IPS-18c (cell line): ENCODE measurements around the gene RCOR2.

Experiments
- H3K4me3 ChIP-seq: 2 replicates; pipeline ENCODE4 v1.7.0; 2013; ENCODE audit warnings: low read depth, mild to moderate bottlenecking, low read length, moderate library complexity; ENCODE audit not compliant: insufficient read depth
- H3K9me3 ChIP-seq: one replicate; pipeline ENCODE4 v1.6.1; 2013; ENCODE audit warnings: mild to moderate bottlenecking, low read length, moderate library complexity; ENCODE audit not compliant: control insufficient read depth, insufficient read depth

RCOR2 gene

GRCh38 chr11:63912678-63913077 lies 4.3 kb downstream of the RCOR2 start:
- Histone ChIP-seq H3K4me3 (no peak overlapping the region), H3K9me3 (no peaks in the 10 kb centered on the region)

DNA sequence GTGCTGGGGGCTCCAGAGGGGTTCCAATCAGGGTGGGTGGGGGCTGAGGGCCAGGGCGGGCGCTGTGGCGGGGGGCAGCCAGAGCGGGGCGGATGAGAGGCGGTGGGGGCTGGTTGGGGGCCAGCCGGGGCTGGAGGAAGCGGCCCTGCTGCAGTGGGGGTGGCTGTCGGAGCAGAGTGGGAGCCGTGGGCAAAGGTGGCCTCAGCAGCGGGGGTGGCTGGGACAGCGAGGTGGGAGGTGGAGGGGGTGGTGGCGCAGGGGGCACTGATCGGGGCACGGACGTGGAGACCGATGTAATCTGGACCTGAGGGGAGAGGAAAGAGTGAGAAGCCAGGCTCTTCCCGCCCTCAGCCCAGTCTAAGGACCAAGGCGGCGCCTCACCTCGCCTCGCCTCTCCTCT lies 5.1 kb downstream of the RCOR2 start:
- H3K9me3 ChIP-seq: no peaks in the 10 kb centered on the region
- H3K4me3 ChIP-seq: no peak overlapping the region

DNA sequence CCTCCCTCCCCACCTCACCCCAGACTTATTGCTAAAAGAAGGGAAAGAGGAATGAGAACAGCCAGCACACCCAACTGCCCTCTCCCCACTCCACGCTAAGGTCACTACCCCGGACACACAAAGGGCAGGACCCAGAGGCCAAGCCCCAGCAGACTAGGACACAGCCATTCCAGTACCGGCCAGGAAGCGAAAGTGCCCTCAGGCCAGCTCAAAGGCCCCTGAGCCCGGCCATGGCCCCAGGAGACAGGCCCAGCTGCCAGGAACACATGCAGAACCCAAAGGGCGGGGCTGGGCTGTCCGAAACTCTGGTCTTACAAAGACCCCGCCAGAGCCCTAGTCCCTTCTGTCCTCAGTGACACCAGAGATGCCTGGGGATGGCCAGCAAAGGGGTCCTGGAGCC lies 5.5 kb downstream of the RCOR2 start:
- no peaks in the 10 kb centered on the region for H3K9me3 ChIP-seq

GRCh38 chr11:63910675-63911074 lies 6.3 kb downstream of the RCOR2 start:
- Histone ChIP-seq H3K4me3 (no peak overlapping the region), H3K9me3 (no peaks in the 10 kb centered on the region)

More for the DNA sequence above, 5.5 kb downstream of the RCOR2 start:
- H3K4me3 ChIP-seq: no peak overlapping the region

DNA sequence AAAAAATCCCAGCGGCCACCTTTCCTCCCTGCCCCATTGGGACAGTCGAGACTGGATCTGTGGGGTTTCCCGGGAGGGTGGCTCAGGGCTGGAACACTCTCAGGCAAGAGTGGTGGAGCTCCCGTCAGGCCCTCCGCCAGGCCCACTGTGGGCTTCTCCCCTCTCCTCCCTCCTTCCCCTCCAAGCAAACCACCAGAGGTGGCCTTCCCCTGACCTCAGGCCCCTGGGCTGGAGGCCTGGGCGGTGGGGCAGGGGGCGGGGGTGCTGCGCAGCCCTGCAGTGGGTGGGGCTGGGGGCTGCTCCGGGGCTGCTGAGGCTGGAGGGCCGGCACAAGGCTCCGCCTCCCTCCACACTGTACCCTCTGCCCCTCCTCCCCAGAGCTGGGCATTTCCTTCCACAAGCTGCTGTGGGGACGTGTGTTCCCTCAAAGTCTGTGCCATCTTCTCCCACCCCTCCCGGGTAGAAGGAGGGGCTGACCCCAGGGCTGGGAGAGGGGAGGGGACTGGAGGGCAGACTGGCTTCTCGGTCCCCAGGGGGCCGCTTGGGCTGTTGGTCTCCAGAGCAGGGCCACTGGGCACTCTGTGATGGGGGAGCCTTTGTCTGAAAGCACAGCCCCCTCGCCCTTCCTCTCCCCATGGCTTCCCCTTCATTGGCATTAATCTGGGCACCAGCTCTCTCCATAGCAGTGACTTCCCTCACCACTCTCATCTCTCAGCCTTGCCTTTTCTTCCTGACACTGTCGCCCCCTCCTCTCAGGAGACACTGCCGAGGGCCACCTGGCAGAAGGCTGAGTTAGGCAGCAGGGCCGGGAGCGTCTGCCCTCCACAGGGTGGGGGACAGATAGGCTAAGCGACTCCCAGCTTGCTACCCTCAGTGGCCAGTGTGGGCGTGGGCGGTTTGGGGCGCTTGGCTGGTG lies 7.1 kb downstream of the RCOR2 start:
- Histone ChIP-seq H3K4me3 (no peak overlapping the region), H3K9me3 (no peaks in the 10 kb centered on the region)

DNA sequence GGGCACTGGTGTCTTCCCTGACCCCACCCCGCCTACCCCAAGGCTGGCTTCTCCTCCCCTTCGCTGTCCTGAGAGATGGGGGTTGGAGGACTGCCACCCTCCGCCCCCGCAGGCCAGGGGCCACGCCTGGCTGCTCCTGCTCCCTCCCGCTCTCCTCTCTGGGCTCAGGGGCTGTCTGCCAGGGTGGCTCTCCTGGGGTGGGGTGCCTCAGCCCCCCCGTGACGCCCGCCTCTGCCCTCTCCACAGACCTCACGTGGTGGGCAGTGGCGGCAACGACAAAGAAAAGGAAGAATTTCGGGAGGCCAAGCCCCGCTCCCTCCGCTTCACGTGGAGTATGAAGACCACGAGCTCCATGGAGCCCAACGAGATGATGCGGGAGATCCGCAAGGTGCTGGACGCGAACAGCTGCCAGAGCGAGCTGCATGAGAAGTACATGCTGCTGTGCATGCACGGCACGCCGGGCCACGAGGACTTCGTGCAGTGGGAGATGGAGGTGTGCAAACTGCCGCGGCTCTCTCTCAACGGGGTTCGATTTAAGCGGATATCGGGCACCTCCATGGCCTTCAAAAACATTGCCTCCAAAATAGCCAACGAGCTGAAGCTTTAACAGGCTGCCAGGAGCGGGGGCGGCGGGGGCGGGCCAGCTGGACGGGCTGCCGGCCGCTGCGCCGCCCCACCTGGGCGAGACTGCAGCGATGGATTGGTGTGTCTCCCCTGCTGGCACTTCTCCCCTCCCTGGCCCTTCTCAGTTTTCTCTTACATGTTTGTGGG lies 8.1 kb downstream of the RCOR2 start:
- H3K4me3 ChIP-seq: no peak overlapping the region
- no peaks in the 10 kb centered on the region for H3K9me3 ChIP-seq

- Histone ChIP-seq H3K4me3 (no peak overlapping the region), H3K9me3 (no peaks in the 10 kb centered on the region)
Measured at GRCh38 chr11:63907808-63908530, 9.0 kb downstream of the RCOR2 start.

DNA sequence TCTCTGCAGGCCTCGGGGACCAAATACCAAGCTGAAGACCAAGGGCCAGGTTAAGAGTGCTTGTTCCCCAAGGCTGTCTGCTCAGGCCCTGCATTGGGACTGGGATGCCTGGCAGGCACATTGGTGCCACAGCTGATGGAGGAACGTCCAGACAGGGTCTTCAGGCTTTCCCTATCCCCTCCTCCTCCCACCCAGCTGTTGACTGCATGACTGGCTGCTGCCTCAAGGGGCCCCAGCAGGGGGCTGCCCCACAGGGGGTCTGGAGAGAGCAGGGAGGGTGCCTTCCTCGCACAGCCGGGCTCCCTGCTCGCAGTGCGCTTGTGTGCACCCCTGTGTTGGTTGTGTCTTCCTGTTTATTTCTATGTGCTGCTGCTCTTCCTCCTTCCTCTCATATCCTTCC lies 9.9 kb downstream of the RCOR2 start:
- Histone ChIP-seq H3K9me3 (no peaks in the 10 kb centered on the region), H3K4me3 (no peak overlapping the region; the same call in 1 of the 2 replicates)

DNA sequence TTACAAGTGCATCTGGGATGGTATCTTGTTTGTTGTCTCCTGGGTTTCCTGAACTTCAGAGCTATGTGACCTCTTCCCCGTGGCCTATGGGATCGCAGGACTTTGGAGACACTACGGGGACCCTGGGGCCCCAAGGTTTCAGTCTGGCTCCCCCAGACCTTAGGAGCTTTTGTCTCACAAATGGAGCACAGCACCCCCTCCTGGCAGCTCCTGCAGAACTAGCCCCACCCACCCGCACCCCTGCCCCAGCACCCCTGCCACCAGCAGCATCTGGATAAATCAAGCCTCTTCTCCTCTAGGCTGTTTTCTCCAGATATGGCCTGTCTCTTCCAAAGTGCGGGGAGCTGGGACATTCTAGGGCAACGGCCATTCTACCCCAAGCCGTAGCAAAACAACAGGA lies 10.4 kb downstream of the RCOR2 start:
- no peak overlapping the region for H3K4me3 ChIP-seq
- no peaks in the 10 kb centered on the region for H3K9me3 ChIP-seq

DNA sequence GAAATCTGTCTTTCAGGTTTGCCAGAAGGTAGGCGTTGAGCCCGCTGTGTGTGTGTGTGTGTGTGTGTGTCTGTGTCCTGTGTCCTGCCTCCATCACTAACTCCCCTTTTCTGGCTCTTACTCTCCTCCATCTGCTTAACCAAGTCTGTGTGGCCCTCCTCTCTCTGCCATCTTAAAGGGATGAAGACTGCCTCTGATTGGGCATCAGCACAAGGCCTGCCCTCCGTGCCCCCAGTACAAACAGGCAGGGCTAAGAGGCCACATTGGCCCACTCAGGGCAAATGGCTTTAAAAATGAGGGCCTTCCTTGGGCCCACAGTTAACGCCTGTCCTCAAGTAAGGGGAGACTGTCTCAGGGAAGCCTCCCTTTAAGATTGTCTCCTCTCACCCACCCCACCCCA lies 10.9 kb downstream of the RCOR2 start:
- H3K9me3 ChIP-seq: no peaks in the 10 kb centered on the region
- no peak overlapping the region for H3K4me3 ChIP-seq

GRCh38 chr11:63905179-63905578 lies 11.8 kb downstream of the RCOR2 start:
- Histone ChIP-seq H3K4me3 (no peak overlapping the region), H3K9me3 (no peaks in the 10 kb centered on the region)

DNA sequence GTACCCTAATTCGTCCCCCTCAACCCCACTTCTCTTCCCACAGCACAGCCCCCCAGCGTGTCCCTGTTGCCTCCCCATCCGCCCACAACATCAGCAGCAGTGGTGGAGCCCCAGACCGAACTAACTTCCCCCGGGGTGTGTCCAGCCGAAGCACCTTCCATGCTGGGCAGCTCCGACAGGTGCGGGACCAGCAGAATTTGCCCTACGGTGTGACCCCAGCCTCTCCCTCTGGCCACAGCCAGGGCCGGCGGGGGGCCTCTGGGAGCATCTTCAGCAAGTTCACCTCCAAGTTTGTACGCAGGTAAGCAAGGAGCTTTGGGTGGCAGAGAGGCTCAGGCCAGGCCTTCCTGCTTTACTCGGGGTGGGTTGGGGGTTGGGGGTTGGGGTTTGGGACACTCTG lies 12.2 kb downstream of the RCOR2 start:
- H3K9me3 ChIP-seq: no peaks in the 10 kb centered on the region
- no peak overlapping the region for H3K4me3 ChIP-seq

DNA sequence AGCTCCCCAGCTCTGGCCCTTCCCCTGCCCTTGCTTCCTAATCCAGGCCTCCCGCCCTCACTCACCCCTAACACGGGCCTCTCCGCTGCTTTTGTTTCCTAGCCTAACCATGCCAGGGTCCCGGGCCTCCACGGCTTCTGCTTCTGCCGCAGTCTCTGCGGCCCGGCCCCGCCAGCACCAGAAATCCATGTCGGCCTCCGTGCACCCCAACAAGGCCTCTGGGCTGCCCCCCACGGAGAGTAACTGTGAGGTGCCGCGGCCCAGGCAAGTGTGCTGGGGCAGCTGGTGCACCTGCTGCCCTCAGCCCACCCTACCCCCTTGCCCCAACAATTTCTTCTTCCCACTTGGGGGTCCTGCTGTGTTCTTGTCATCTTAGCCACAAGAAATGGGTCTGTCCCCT lies 13.1 kb downstream of the RCOR2 start:
- H3K4me3 ChIP-seq: no peak overlapping the region
- no peaks in the 10 kb centered on the region for H3K9me3 ChIP-seq

DNA sequence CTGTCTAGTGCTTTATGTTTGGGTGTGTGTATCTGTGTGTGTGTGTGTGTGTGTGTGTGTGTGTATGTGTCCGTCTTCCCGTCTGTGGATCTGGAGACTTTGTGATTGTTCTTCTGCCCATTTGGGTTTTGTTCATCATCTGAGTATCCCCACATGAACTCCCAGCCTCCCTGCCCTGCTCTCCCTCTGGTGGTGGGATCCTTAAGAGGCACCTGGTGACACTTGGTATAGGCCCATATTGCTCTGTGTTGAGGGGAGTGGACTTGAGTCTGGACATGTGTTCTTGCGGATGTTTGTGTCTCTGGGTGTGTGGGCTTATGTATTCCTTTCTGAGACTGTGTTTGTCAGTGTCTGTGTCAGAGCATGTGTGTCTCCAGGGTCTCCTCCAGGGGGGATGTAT lies 15.3 kb downstream of the RCOR2 start:
- Histone ChIP-seq H3K4me3 (no peak overlapping the region), H3K9me3 (no peaks in the 10 kb centered on the region)

DNA sequence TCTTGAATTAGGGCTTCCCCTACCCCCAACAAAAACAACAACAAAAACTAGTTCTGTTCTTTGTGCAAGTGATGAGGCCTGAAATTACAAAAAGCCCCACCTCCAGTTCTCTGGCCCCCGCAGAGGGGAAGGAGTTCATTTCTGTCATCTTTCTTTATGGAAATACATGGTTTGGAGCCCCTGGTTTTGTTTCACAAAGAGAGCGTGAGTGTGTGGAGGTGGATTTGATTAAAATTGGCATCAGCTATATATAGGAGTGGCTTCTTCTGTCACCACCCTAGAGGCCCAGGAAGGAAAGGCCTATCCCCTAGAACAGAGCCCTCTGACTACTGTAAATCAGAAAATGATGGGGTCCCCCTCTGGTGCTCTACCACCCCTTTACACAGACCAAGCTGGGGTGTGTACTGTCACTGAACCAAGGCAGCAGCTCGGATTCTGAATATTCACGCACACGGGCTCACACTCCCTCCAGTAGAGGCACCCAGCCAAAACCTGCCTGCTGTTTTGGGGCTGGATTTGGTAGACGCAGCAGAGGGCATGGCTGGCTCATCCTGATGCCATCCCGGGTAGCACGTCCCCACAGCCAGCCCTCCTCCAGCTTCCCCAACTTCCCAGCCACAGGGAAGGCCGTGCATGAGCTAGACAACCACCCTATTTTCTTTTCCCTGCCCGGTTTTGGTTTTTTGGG lies 19.4 kb downstream of the RCOR2 start:
- no peaks in the 10 kb centered on the region for H3K9me3 ChIP-seq

DNA sequence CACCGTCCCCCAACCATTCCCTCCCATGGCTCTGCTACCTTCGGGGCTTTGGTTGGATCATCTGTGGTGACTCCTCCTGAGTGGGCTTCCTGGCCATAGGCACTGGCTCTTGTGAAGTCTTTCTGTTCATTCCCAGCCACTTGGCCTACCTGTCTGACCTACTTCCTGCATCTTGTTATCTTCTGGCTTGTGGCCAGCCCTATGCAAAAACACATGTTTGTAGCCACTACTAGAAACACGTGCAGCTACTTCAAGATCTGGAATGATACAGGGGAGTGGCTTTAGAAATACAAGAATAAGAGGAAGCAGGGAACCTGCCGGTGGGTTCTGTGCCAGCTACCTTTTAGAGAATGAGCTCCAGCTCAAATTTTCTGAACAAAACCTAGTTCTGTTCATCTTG lies 20.9 kb downstream of the RCOR2 start:
- Histone ChIP-seq H3K4me3 (no peak overlapping the region), H3K9me3 (no peaks in the 10 kb centered on the region)

More for the DNA sequence above, 19.4 kb downstream of the RCOR2 start:
- no peak overlapping the region for H3K4me3 ChIP-seq

- no peaks in the 10 kb centered on the region for H3K9me3 ChIP-seq
- no peak overlapping the region for H3K4me3 ChIP-seq
Measured at GRCh38 chr11:63893355-63893754, 23.6 kb downstream of the RCOR2 start.
